Gastroesophageal sphincter (tissue), 4 donors: Measurements from ENCODE around the gene ZBTB6. TPM values are rescaled to one million over a fixed set of nuclear protein-coding genes. Genes with fewer than 3 reads are reported as not detected.

ENCODE experiments used
- ATAC-seq: fragments of 150-250 bp; one replicate; pipeline ENCODE4 v1.9.1; 2016; ENCODE audit warnings: mild to moderate bottlenecking, moderate library complexity
- H3K27ac ChIP-seq, 4 donors: fragments of 200-600 bp; sonication (generic) in 3 of 4; 1 replicate in 3 of 4; 2 replicates in 1 of 4; pipeline ENCODE4 v1.5.1; 2016 to 2019
- H3K27me3 ChIP-seq: fragments of 200-600 bp; sonication (generic); one replicate; pipeline ENCODE4 v1.5.1; 2019
- H3K36me3 ChIP-seq, 2 donors: fragments of 200-600 bp; sonication (generic); one replicate each; pipeline ENCODE4 v1.5.1; 2019; ENCODE audit warnings: control low read depth in 1 of 2
- H3K4me1 ChIP-seq, 3 donors: fragments of 200-600 bp; sonication (generic); 1 replicate in 2 of 3; 2 replicates in 1 of 3; pipeline ENCODE4 v1.5.1; 2016 to 2019; ENCODE audit warnings: control low read depth in 2 of 3
- H3K4me3 ChIP-seq, 2 donors: fragments of 200-600 bp; sonication (generic); one replicate each; pipeline ENCODE4 v1.5.1; 2019; ENCODE audit warnings: mild to moderate bottlenecking in 1 of 2, moderate library complexity in 1 of 2
- H3K9me3 ChIP-seq, 3 donors: fragments of 200-600 bp; sonication (generic); one replicate each; pipeline ENCODE4 v1.5.1; 2017 to 2019; ENCODE audit warnings: control low read depth in 2 of 3
- EP300 ChIP-seq: sonication (generic); formaldehyde crosslinking; IDR thresholded peaks from one replicate; pipeline ENCODE4 v1.6.1; 2017; ENCODE audit warnings: antibody characterized with exemption, mild to moderate bottlenecking
- POLR2A ChIP-seq, 2 donors: fragments of 450-650 bp; IDR thresholded peaks; one replicate each; pipeline ENCODE4 v1.6.1; 2017; ENCODE audit warnings: antibody characterized with exemption in 2 of 2, mild to moderate bottlenecking in 2 of 2, moderate library complexity in 1 of 2
- POLR2AphosphoS5 ChIP-seq: sonication (generic); formaldehyde crosslinking; IDR thresholded peaks from one replicate; pipeline ENCODE4 v1.6.1; 2017; ENCODE audit warnings: antibody characterized with exemption
- whole genome bisulfite sequencing, 2 donors: methylation state at CpG; one replicate each; pipeline ENCODE4 v1.1.5; 2018; ENCODE audit warnings: low coverage in 1 of 2; 5-methylcytosine and 5-hydroxymethylcytosine counted together
- small RNA-seq, 4 donors: library from RNA; depleted of rRNA; stranded (forward); fragments of <200 nt; gene quantifications; one replicate each; pipeline ENCODE3, GENCODE V24; 2016
- total RNA-seq, 4 donors: library from RNA; depleted of rRNA; stranded (reverse); fragments of >200 nt; gene quantifications; one replicate each; pipeline ENCODE4 v1.1.0, GENCODE V29; 2016
- TF ChIP-seq, protein P1 (sequence below), 4 experiments: fragments of 200-600 bp in 2 of 4; fragments of 450-650 bp in 2 of 4; sonication (generic) in 1 of 4; IDR thresholded peaks; one replicate each; pipeline ENCODE4 v1.5.1; 2017 to 2019; ENCODE audit warnings: antibody characterized with exemption in 4 of 4, mild to moderate bottlenecking in 2 of 4, moderate library complexity in 2 of 4

The ZBTB6 gene
- total RNA-seq, 4 donors from 2014 or later = 7.4 to 10.9 (median 9.8) TPM

DNA sequence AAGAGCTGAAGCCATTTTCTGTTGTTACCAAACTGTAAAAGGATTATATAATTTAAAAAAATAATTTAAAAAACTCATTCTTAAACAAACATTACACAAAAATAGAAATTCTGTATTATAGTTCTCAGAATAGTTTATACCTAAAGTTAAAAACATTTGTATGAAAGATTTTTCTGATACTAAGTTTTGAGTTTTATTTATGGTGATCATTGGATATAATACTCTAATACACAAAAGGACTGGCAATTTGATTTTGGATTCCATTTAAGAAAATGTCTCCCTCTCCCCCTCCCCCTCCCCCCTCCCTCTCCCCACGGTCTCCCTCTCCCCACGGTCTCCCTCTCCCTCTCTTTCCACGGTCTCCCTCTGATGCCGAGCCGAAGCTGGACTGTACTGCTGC, 47.0 kb downstream of the ZBTB6 start:
- Histone ChIP-seq H3K4me1 (no peaks in the 10 kb centered on the region), H3K4me3 (no peak overlapping the region), H3K36me3 (peaks cover 0 to 55% of the 10 kb centered on the region in 2 donors), H3K27ac (no peak overlapping the region), H3K27me3 (no peaks in the 10 kb centered on the region), H3K9me3 (no peaks in the 10 kb centered on the region)
- WGBS, 2 donors = no CpG with 5 or more reads among the region's 5 CpGs
- TF ChIP-seq EP300 (no peak), POLR2A (IDR thresholded peaks at IDR 0.05) (no peak), POLR2AphosphoS5 (no peak)
- TF ChIP-seq, protein P1, sequence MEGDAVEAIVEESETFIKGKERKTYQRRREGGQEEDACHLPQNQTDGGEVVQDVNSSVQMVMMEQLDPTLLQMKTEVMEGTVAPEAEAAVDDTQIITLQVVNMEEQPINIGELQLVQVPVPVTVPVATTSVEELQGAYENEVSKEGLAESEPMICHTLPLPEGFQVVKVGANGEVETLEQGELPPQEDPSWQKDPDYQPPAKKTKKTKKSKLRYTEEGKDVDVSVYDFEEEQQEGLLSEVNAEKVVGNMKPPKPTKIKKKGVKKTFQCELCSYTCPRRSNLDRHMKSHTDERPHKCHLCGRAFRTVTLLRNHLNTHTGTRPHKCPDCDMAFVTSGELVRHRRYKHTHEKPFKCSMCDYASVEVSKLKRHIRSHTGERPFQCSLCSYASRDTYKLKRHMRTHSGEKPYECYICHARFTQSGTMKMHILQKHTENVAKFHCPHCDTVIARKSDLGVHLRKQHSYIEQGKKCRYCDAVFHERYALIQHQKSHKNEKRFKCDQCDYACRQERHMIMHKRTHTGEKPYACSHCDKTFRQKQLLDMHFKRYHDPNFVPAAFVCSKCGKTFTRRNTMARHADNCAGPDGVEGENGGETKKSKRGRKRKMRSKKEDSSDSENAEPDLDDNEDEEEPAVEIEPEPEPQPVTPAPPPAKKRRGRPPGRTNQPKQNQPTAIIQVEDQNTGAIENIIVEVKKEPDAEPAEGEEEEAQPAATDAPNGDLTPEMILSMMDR (IDR thresholded peaks at IDR 0.05) = no peak
- no peak for ATAC-seq

DNA sequence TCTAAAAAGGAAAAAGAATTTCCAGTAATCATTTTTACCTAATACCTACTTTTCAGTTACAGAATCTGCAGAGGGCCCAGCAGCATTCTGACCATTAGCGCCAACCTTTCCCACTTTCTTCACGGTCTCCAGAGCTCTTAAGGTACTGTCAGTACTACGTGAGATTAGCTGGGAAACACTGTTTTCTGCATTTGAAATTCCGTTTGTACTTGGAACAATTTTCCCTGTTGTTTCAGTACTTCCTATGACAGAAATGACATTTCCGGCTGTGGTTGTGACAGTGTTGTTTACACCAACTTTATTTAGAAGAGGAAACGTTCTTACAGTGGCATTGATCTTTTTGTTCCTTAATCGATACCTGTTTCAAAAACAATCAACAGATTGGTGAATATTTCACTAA, 47.8 kb downstream of the ZBTB6 start:
- no peak overlapping the region for H3K27ac ChIP-seq
- H3K27me3 ChIP-seq = no peaks in the 10 kb centered on the region
- no peaks in the 10 kb centered on the region for H3K4me1 ChIP-seq
- H3K9me3 ChIP-seq = no peaks in the 10 kb centered on the region
- no peak overlapping the region for H3K4me3 ChIP-seq
- TF ChIP-seq POLR2AphosphoS5 (no peak), EP300 (no peak)
- TF ChIP-seq, protein P1 (IDR thresholded peaks at IDR 0.05) = no peak
- WGBS, 2 donors = 66 to 87% methylated on average over 7 of the region's 7 CpGs
- peaks cover 0 to 55% of the 10 kb centered on the region in 2 donors for H3K36me3 ChIP-seq
- no peak for ATAC-seq

DNA sequence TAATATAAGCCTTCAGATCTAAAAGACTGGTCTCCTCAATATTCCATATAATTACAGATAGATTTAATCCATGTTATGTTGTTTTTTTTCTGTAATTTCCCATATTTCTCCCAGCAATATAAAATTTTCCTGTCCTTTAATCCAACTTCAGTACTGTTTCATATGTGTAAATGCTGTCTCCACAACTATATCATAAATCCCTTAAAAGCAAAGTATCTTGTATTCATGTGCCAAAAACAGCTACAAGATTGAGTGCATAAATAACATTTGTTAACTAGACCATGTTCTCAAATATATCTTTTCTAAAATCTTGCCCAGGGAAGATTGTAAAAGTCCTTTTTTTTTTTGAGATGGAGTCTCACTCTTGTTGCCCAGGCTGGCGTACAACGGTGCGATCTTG, 49.7 kb downstream of the ZBTB6 start:
- Histone ChIP-seq H3K27ac (no peak overlapping the region), H3K4me1 (no peaks in the 10 kb centered on the region), H3K27me3 (no peaks in the 10 kb centered on the region), H3K4me3 (no peak overlapping the region), H3K36me3 (peaks cover 0 to 57% of the 10 kb centered on the region in 2 donors), H3K9me3 (no peaks in the 10 kb centered on the region)
- ATAC-seq = no peak
- TF ChIP-seq EP300 (no peak), POLR2AphosphoS5 (no peak), POLR2A (IDR thresholded peaks at IDR 0.05) (no peak)
- TF ChIP-seq, protein P1 (IDR thresholded peaks at IDR 0.05) = no peak
- WGBS, 2 donors = 88 to 90% methylated on average over 2 to 3 of the region's 3 CpGs

DNA sequence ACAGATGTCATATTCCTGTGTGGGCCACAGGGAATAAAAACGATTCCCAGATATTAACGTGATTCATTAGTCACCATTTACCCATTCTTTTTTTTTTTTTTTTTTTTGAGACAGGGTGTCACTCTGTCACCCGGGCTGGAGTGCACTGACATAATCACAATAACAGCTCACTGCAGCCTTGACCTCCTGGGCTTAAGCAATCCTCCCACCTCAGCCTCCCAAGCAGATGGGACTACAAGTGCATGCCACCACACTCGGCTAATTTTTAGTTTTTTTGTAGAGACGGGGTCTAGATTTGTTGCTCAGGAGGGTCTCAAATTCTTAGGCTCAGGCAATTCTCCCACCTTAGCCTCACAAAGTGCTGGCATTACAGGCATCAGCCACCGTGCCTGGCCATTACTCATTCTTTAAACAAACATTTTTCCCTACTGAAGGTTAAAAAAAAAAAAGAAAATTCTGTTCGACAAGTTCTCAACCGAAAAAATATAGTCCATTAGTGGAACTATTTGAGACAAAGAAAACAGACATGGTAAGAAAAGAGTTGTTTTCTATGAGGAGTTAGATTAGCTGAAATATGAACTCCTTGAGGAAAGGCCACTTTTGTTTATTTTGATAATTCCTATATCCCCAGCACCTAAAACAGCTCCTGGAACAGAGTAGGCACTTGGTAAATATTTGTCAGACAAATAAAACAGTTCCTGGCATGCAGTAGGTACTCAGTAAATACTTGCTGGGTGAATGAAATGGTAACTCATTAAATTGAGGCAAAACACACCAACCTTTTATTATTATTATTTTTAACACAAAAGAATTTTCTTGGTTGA, 52.6 kb downstream of the ZBTB6 start:
- Histone ChIP-seq H3K27me3 (no peaks in the 10 kb centered on the region), H3K4me3 (no peak overlapping the region), H3K36me3 (peaks cover 5 to 83% of the 10 kb centered on the region in 2 donors), H3K9me3 (no peaks in the 10 kb centered on the region), H3K4me1 (no peaks in the 10 kb centered on the region), H3K27ac (no peak overlapping the region)
- ATAC-seq = no peak
- WGBS, 2 donors = 79 to 83% methylated on average over 8 of the region's 8 CpGs
- TF ChIP-seq EP300 = no peak
- TF ChIP-seq POLR2A (IDR thresholded peaks at IDR 0.05) = no peak

Small RNA genes within 50 kb of the gene (small RNA-seq; reads per million reads assigned to genes)
- gene RNY1P15 (0 reads per million in 4 donors), gene SNORD90 (1,604 to 6,131 (median 3,362) reads per million in 4 donors)

Other genes with a start within 250 kb of the ZBTB6 start
- gene OR1L3, start 238.2 kb downstream of the ZBTB6 start, total RNA-seq = not detected
- not detected for gene OR1L4, start 189.3 kb downstream of the ZBTB6 start, total RNA-seq
- not detected for gene OR1L6, start 171.0 kb downstream of the ZBTB6 start, total RNA-seq
- gene OR5C1, start 124.4 kb downstream of the ZBTB6 start, total RNA-seq = not detected
- gene OR1K1, start 113.2 kb downstream of the ZBTB6 start, total RNA-seq = not detected
- gene PDCL, start 84.7 kb downstream of the ZBTB6 start, total RNA-seq = 10 to 100 TPM; 15.3 to 24.4 (median 17.3) TPM
- gene RC3H2, start 8.0 kb downstream of the ZBTB6 start, total RNA-seq = 10 to 100 TPM; 50.6 to 70.7 (median 68.7) TPM
- 10 to 100 TPM in 2 of 4 donors, 1 to 10 TPM in 2; 9.2 to 14.0 (median 10.8) TPM for gene ZBTB26, start 18.2 kb upstream of the ZBTB6 start, total RNA-seq
- 100 to 1,000 TPM in 1 of 4 donors, 10 to 100 TPM in 3; 61.2 to 139 (median 82.9) TPM for gene RABGAP1, start 27.7 kb upstream of the ZBTB6 start, total RNA-seq
- 1 to 10 TPM in 3 of 4 donors, under 1 TPM in 1; 0.39 to 4.2 (median 3.2) TPM for gene GPR21, start 120.3 kb upstream of the ZBTB6 start, total RNA-seq